Left forelimb (tissue), 1 donor: ENCODE results near the gene CMTM4.
A peak's percentile ranks its signal among the peaks of the same experiment; 100 is the strongest.
"Not testable (repeated sequence)": the region's sequence is repeated elsewhere in the genome, so short reads cannot be mapped to it uniquely, and the experiment has no call there.

Source experiments
- DNase-seq: peaks from one replicate; pipeline ENCODE4 v3.0.0-alpha.2; 2018; ENCODE audit warnings: low spot score

CMTM4 gene

DNA sequence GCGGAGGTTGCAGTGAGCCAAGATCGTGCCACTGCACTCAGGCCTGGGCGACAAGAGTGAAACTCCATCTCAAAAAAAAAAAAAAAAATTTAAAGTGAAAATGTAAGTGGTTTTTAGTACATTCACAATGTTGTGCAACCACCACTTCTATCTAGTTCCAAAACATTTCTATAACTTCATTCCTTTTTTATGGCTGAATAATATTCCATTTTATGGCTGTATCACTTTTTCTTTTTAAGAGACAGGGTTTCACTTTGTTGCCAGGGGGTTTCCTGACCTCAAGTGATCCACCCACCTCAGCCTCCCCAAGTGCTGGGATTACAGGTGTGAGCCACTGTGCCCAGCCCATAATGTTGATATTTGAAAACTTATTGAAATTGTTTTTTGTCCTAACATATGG is 103.7 kb downstream of the CMTM4 start:
- no peak for DNase-seq

DNA sequence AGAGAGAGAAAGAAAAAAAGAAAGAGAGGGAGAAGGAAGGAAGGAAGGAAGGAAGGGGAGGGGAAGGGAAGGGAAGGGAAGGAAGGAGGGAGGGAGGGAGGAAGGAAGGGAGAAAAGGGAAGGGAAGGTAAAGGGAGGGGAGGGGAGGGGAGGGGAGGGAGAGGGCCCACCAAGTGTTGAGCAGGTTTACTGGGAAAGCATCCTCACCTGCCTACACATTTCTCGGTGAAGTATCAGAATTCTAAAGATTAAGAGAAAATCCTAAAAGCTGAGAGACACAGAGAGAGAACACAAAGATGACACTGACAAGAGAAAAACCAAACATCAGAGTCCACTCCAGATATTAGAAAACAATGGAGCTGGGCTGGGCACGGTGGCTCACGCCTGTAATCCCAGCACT is 104.3 kb downstream of the CMTM4 start:
- no peak for DNase-seq

DNA sequence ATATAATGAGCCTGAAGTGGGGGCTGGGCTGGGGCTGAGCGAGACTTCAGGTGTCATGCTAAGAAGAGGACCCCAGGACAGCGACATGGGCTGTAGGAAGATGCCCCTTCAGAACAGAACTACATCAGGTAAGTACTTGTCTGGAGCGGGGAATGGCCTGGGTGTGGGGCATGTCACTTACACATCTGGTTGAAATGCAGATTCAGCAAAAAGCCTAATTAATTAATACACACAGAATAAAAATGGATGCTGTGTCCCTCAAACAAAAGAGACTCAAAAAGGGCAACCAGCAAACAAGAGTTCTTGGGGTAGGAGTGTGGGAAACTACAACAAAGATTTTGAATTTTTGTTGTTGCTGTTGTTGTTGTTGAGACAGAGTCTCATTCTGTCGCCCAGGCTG is 105.5 kb downstream of the CMTM4 start:
- no peak for DNase-seq

GRCh38 chr16:66590322-66590721 is 106.2 kb downstream of the CMTM4 start:
- no peak for DNase-seq

DNA sequence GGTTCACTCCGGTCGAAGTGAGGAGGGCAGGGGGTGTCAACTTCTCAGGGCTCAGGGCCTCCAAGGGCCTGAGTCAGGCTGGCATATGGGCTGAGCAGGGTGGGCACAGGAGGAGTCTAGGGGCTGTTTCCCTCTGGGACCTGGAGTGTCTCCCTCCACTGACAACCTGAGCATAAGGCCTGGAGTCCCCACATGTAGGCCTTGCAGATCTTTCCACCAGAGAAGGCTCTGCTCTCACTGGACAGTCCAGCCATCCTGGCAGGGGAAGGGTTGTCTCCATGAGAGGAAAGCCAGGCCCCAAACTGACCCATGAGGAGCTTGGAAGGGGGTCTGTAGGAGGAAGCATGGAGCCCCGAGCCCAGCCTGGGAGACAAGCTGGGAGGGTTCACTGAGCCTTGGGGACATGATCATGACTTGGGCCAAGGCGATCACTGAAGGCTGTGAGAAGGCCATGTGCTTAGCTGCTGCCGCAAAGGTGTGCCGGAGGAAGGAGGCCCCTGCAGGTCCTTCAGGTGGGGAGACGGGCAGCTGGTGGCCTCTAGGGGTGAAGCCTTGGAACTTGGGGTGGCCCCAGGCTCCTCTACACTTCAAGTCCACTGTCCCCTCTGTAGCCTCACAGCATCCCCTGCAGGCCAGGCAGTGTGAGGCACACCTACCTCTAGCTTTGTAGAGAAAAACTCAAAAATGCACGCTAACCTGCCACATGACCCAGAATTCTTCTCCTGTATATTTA is 107.4 kb downstream of the CMTM4 start:
- no peak for DNase-seq

DNA sequence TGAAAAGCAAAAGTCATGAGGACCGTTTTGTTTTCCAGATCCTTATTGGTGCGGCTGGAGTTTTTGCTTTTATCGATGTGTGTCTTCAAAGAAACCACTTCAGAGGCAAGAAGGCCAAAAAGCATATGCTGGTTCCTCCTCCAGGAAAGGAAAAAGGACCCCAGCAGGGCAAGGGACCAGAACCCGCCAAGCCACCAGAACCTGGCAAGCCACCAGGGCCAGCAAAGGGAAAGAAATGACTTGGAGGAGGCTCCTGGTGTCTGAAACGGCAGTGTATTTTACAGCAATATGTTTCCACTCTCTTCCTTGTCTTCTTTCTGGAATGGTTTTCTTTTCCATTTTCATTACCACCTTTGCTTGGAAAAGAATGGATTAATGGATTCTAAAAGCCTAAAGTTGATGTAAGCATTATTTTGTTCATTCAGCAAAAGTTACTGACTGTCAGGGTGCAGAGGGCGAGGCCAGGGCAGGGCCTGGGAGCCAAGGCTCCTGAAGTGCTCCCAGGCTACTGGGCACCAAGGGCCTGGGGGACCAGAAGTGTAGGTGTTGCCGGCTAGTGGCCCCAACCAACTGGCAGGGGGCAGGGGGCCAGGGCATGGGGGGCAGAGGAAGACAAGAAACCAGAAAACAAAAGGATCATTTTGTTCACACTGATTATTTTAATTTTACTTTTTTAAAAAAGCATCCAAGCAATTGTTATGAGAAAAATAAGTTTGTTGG is 108.5 kb downstream of the CMTM4 start:
- DNase-seq, result no peak

DNA sequence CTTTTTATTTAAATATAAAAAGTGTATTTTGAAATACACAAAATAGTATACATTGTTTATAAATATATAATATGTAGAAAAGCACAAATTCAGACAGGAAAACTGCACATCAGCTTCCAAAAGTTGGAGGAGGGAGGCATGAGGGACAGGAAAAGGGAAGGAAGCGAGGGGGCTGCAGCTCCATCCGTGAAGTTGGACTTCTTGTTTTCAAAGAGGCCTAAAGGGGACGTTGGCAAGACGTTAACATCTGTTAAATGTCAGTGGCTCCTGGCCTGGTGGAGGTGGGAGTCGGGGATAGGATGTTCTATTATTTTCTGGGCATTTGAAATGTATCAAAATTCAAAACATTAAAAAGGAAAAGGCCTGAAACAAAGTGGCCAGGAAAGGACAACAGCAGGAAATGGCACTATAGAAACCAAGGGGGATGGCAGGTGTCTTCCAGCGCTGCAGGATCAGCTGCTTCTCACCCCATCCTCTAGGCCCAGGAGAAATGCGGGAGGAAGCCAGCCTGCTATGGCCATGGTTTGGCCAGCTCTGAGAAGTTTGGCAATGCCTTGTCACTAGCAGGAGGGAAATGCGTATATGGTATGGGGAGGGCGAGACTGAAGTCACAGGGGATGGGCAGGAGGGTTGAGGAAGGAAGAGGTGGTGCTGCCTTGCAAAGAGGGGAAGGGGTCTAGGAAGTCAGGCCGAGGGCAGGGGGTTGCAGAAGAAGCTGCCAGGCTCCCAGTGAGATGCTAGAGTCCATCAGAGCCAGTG is 110.9 kb downstream of the CMTM4 start:
- no peak for DNase-seq

DNA sequence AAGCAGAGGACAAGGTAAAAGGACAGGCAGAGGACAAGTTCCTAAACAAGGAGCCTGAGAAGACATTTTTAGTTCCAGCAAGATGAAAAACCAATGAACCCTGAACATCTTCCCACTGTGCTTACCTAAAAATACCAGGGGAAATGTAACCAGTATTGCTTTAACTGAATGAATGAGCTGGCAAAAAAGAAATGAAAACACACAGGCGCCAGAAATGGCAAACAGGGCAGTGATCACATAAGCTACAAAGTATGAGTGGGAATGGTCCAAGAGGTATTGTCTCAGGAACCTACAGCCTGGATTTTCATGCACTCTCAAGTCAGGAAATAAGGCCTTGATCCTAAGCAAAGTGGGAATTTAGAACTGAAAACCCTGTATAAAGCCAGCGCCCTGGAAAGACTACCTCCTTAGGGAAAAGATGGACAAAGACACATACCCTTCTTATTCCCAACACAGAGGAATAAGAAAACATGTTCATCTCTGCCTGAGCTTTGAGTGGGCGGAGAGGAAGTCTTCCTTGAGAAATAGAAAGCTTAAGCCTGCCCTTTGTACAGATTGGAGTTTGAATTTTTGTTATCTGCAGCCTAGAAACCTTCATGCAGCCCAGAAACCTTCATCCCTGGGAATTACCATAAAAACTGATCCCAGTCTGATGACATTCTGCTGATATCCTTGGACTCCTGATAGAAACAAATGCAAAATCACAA is 115.1 kb downstream of the CMTM4 start:
- no peak for DNase-seq

DNA sequence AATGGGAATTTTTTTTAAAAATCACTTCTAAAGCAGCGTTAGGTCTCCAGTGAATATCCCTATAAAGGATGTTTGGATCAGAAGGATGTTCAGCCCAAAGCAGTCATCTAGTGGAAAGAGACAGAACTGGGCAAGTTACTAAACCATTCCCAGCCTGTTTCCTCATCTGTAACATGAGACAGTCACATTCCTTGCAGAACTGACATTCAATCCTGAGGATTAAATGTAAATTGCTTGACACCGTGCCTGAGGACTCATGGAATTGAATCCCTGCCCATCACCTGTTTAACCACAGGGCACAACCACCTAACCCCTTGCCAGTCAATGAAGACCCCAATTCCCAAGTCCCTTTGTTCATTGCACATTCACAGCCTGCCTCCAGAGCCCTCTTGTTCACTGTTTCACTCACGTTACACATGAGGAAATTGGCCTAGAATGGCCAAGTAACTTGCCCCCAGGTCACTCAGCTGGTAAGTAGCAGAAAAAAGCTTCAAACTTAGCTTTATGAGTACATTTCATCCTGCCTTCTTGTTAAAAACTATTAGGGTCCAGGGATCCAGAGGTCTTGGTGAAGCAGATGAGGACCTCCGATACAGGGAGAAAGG is 115.8 kb downstream of the CMTM4 start:
- DNase-seq, result no peak

- DNase-seq, result peak; percentile 75
Observed at GRCh38 chr16:66578651-66579531, 117.7 kb downstream of the CMTM4 start, which contains the start of gene CMTM2. TSS of gene CMTM2 (plus strand) at chr16:66579463. CDS start at chr16:66579608, 145 bp downstream.

DNA sequence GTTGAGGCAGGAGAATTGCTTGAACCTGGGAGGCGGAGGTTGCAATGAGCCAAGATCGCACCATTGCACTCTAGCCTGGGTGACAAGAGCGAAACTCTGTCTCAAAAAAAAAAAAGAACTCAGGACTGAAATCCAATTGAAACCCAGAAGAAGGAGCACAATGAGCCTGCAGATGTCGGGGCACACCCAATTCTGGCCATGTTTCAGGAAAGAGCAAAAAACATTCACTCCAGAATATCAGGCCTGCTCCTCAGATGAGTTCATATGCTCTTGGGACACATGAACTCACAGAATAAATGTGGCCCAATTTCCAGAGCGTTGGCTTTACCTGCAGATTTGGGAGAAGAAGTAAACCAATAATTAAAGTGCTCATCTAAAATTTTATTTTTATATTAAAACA is 120.2 kb downstream of the CMTM4 start:
- no peak for DNase-seq

DNA sequence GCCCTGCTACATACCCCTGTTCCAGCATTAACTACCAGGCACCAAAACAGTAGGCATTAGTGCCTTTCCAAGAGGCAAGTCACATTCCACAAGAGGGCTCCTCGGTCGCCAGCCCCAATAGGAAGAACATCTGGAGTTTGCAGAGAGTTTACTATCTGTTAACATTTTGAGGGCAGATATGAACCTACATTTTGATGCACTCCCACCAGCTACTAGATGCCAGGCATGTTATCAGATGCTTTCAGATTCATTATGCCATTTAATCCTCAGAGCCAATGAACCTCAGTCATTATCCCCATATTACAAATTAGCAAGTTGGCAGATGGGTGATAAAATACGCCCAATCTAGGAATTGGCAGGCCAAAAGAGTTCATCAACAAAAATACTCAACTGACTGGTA is 121.5 kb downstream of the CMTM4 start:
- no peak for DNase-seq

GRCh38 chr16:66574531-66574930 is 122.0 kb downstream of the CMTM4 start:
- no peak for DNase-seq

GRCh38 chr16:66574081-66574480 is 122.5 kb downstream of the CMTM4 start:
- DNase-seq, result no peak

- DNase-seq, result no peak
Observed at GRCh38 chr16:66572356-66572755, 124.2 kb downstream of the CMTM4 start.

DNA sequence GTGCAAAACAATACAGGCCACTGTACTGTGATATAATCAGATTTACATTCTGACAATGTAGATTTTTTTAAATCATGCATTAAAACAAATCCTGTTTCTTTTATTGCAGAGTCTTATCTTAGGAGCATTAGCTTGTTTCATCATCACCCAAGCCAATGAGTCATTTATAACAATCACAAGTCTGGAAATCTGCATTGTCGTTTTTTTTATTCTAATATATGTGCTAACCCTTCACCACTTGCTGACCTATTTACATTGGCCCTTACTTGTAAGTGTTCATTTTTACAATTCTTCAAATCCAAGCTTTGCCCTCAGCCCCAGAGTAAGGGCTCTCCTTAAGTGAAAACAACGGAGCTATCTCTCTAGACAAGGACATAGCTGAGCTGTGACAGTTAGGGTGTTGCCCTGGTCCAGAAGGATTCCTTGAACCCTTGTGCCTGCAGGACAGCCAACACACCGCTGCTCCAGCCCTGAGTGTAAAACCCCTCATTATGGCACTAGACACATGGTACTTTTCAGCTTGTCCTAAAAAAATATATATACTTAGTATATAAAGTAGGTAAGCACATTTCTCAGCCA is 126.6 kb downstream of the CMTM4 start:
- no peak for DNase-seq

DNA sequence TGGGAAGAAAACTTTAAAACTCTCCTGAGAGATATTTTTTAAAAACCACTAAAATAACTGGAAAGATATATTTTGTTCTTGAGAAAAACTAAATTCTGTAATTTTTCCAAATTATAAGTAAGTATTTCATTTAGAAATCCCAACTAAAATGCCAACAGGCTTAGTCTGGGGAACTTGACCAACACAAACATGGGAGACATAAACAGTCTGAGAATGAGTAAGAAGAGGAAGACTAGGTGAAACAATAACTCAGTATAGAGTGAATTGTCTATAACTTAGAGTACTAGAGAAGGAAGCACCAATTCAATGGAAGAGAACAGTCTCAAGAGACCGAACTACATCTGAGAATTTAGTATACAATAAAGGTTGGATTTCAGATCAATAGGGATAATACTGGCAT is 127.4 kb downstream of the CMTM4 start:
- no peak for DNase-seq

- no peak for DNase-seq
Observed at GRCh38 chr16:66568355-66568754, 128.2 kb downstream of the CMTM4 start.

DNA sequence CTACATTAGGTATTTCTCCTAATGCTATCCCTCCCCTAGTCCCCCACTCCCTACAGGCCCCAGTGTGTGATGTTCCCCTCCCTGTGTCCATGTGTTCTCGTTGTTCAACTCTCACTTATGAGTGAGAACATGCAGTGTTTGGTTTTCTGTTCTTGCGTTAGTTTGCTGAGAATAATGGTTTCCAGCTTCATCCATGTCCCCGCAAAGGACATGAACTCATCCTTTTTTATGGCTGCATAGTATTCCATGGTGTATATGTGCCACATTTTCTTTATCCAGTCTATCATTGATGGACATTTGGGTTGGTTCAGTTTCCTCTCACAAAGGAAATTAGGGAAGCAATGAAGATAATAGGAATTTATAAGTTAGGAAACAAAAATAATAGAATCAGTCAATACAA is 129.3 kb downstream of the CMTM4 start:
- DNase-seq, result not testable (repeated sequence)
